Skin epidermis (tissue), 12 donors: ENCODE results near the gene CRK.

Experiments used
- H3K27ac ChIP-seq, 21 experiments: fragments of 200-600 bp; sonication (generic) in 11 of 21; one replicate each; pipeline ENCODE4 v1.5.0; 2020; ENCODE audit warnings: mild to moderate bottlenecking in 3 of 21, inconsistent platforms in 2 of 21, moderate library complexity in 2 of 21
- H3K4me3 ChIP-seq, 7 experiments: fragments of 200-600 bp; sonication (generic) in 2 of 7; one replicate each; pipeline ENCODE4 v1.5.0; 2020; ENCODE audit warnings: inconsistent platforms in 2 of 7, mild to moderate bottlenecking in 2 of 7, moderate library complexity in 1 of 7

Gene CRK

GRCh38 chr17:1374431-1375177, 81.4 kb downstream of the CRK start:
- no peak overlapping the region for H3K27ac ChIP-seq
- no peak overlapping the region for H3K4me3 ChIP-seq

- Histone ChIP-seq H3K4me3 (no peak overlapping the region), H3K27ac (no peak overlapping the region)
Observed at GRCh38 chr17:1373707-1374237, 82.3 kb downstream of the CRK start.

GRCh38 chr17:1372618-1373017, 83.4 kb downstream of the CRK start:
- H3K27ac ChIP-seq = no peak overlapping the region
- no peak overlapping the region for H3K4me3 ChIP-seq

- H3K27ac ChIP-seq = no peak overlapping the region
- no peak overlapping the region for H3K4me3 ChIP-seq
Observed at GRCh38 chr17:1371893-1372590, 84.0 kb downstream of the CRK start.
